GM12878 (cell line): ENCODE results near the gene KRT7. TPM values are rescaled to one million over a fixed set of nuclear protein-coding genes. Genes with fewer than 3 reads are reported as not detected.

Source experiments
- ATAC-seq: fragments of 200-7000 bp; cut with Tn5 transposase; 3 replicates; pipeline ENCODE4 v1.9.1; 2020; ENCODE audit warnings: mild to moderate bottlenecking, moderate library complexity
- BruUV-seq: library from RNA; stranded (reverse); fragments of 400-500 nt; replicated peaks from 2 replicates; lab custom pipeline; 2021; lab: Mats Ljungman, UMichigan
- CTCF ChIA-PET: fragments of 300-600 bp; sonication (Branson Sonifier 250); formaldehyde crosslinking; extraction: SDS; loops from one replicate; lab custom pipeline; 2021; ENCODE audit warnings: inconsistent platforms; lab: Yijun Ruan, JAX
- POLR2A ChIA-PET: fragments of 350-600 bp; formaldehyde crosslinking; extraction: SDS; loops from one replicate; lab custom pipeline; 2021; ENCODE audit warnings: inconsistent platforms; lab: Charles Lee
- RAD21 ChIA-PET: fragments of 300-600 bp; sonication (Branson Sonifier 250); formaldehyde crosslinking; loops from one replicate; lab custom pipeline; 2023; ENCODE audit warnings: antibody characterized with exemption; ENCODE audit not compliant: unreplicated experiment; lab: Charles Lee
- SMC1A ChIA-PET: fragments of 300-600 bp; sonication (Branson Sonifier 250); formaldehyde crosslinking; loops from one replicate; lab custom pipeline; 2023; ENCODE audit not compliant: unreplicated experiment, uncharacterized antibody; lab: Charles Lee
- DNase-seq: peaks from one replicate; pipeline ENCODE4 v3.0.0-alpha.2; 2011; ENCODE audit warnings: low read depth, low spot score
- FAIRE-seq: peaks from 3 replicates; lab custom pipeline; 2011; peaks lifted over from hg19 to GRCh38; lab: Jason Lieb, UNC
- H2AFZ ChIP-seq: 2 replicates; pipeline ENCODE4 v1.6.0; 2011; ENCODE audit warnings: low read depth, low read length, control low read depth; ENCODE audit not compliant: control insufficient read depth
- H3K27ac ChIP-seq: 2 replicates; pipeline ENCODE4 v1.5.1; 2011; ENCODE audit warnings: control low read depth; ENCODE audit not compliant: control insufficient read depth, insufficient read depth
- H3K27me3 ChIP-seq, 2 experiments: replicated peaks in 1 of 2; 2 replicates each; pipeline versions ENCODE4 v1.6.0 to v1.6.1; 2011; ENCODE audit warnings: low read length in 1 of 2; ENCODE audit not compliant: control insufficient read depth in 2 of 2, insufficient read depth in 2 of 2
- H3K36me3 ChIP-seq, 2 experiments: 2 replicates each; pipeline ENCODE4 v1.5.1; 2011; ENCODE audit warnings: low read length in 1 of 2; ENCODE audit not compliant: control insufficient read depth in 2 of 2, insufficient read depth in 2 of 2
- H3K4me1 ChIP-seq: 2 replicates; pipeline ENCODE4 v1.6.1; 2011; ENCODE audit warnings: mild to moderate bottlenecking, low read length, moderate library complexity, mixed read lengths; ENCODE audit not compliant: control insufficient read depth, insufficient read depth
- H3K4me2 ChIP-seq: 2 replicates; pipeline ENCODE4 v1.6.0; 2011; ENCODE audit warnings: control low read depth; ENCODE audit not compliant: control insufficient read depth, insufficient read depth
- H3K4me3 ChIP-seq: fragments of 200-600 bp; sonication (generic); 2 replicates; pipeline ENCODE4 v1.5.1; 2016
- H3K79me2 ChIP-seq: 2 replicates; pipeline ENCODE4 v1.6.0; 2011; ENCODE audit warnings: low read length; ENCODE audit not compliant: control insufficient read depth, insufficient read depth
- H3K9ac ChIP-seq: 2 replicates; pipeline ENCODE4 v1.8.0; 2011; ENCODE audit warnings: low read length, control low read depth, mixed read lengths; ENCODE audit not compliant: control insufficient read depth, insufficient read depth
- H3K9me3 ChIP-seq: replicated peaks from 3 replicates; pipeline ENCODE4 v1.5.1; 2011; ENCODE audit warnings: mild to moderate bottlenecking, low read length; ENCODE audit not compliant: control insufficient read depth, insufficient read depth
- H4K20me1 ChIP-seq: 2 replicates; pipeline ENCODE4 v1.6.0; 2011; ENCODE audit not compliant: control insufficient read depth, insufficient read depth
- ATF7 ChIP-seq: fragments of 450-650 bp; IDR thresholded peaks from 2 replicates; pipeline ENCODE4 v1.6.1; 2016; ENCODE audit warnings: low read depth, mild to moderate bottlenecking
- NBN ChIP-seq: fragments of 450-650 bp; IDR thresholded peaks from 2 replicates; pipeline ENCODE4 v1.6.1; 2016
- NFIC ChIP-seq: IDR thresholded peaks from 2 replicates; pipeline ENCODE4 v1.6.1; 2012; ENCODE audit warnings: low read depth, mild to moderate bottlenecking, inconsistent platforms, low read length, moderate library complexity
- NFYA ChIP-seq: IDR thresholded peaks from 2 replicates; pipeline ENCODE4 v1.6.1; 2011; ENCODE audit warnings: low read depth, mild to moderate bottlenecking, low read length, improper control_type of control experiment, borderline replicate concordance
- NR2C2 ChIP-seq: IDR thresholded peaks from 2 replicates; pipeline ENCODE4 v1.6.1; 2011; ENCODE audit warnings: borderline replicate concordance, low read depth; ENCODE audit not compliant: control insufficient read depth, insufficient read length
- SIX5 ChIP-seq: IDR thresholded peaks from 2 replicates; pipeline ENCODE4 v1.6.1; 2011; ENCODE audit warnings: mild to moderate bottlenecking, low read depth, low read length, moderate library complexity; ENCODE audit not compliant: severe bottlenecking
- SUZ12 ChIP-seq: fragments of 200-600 bp; sonication (generic); IDR thresholded peaks from one replicate; pipeline ENCODE4 v1.6.1; 2018; ENCODE audit warnings: antibody characterized with exemption, mild to moderate bottlenecking; ENCODE audit not compliant: unreplicated experiment
- WGBS: methylation state at CpG from one replicate; pipeline ENCODE4 v1.1.6; 2016; ENCODE audit warnings: low lambda C conversion rate; ENCODE audit not compliant: insufficient replicate concordance, insufficient coverage; ENCODE audit errors: missing lambda C conversion rate; 5-methylcytosine and 5-hydroxymethylcytosine counted together
- in situ Hi-C: fragments of 300-500 bp; cut with MboI; formaldehyde crosslinking; loops from 9 replicates; pipeline ENCODE4 v1.14.3; 2018; ENCODE audit warnings: mixed read lengths
- intact Hi-C: fragments of 100-400 bp; cut with micrococcal nuclease; formaldehyde crosslinking; loops from one replicate; pipeline ENCODE4 v1.14.2; 2022; ENCODE audit not compliant: unreplicated experiment
- polyA plus RNA-seq, 11 experiments: library from polyadenylated mRNA; depleted of rRNA in 4 of 11; unstranded in 6 of 11; stranded (reverse) in 5 of 11; fragments of >200 nt; fragmentation: Nextera tagmentation in 4 of 11; fragmentation: Illumina TruSeq in 1 of 11; extraction: Ambion mirVana in 4 of 11; extraction: Trizol in 1 of 11; gene quantifications; 1 replicate in 1 of 11; 2 replicates in 10 of 11; pipeline versions ENCODE4 v1.2.1 to v1.2.3, GENCODE V29; 2011 to 2016; ENCODE audit warnings: inconsistent platforms in 2 of 11, missing spikeins in 2 of 11, low read depth in 1 of 11
- total RNA-seq, 4 experiments: library from RNA; depleted of rRNA in 3 of 4; stranded (reverse); fragments of >200 nt in 3 of 4; fragmentation: Illumina TruSeq in 1 of 4; extraction: Trizol in 1 of 4; gene quantifications; 2 replicates each; pipeline versions ENCODE4 v1.2.1 to v1.2.3, GENCODE V29; 2013 to 2021
- TF ChIP-seq, protein P1 (sequence below): fragments of 450-650 bp; IDR thresholded peaks from 2 replicates; pipeline ENCODE4 v1.6.1; 2018; ENCODE audit warnings: borderline replicate concordance, mild to moderate bottlenecking; ENCODE audit not compliant: partially characterized antibody
- TF ChIP-seq, protein P2 (sequence below): IDR thresholded peaks from 2 replicates; pipeline ENCODE4 v1.6.1; 2012; ENCODE audit warnings: low read depth, low read length, improper control_type of control experiment

KRT7 gene
- total and polyA plus RNA-seq, 10 of the 15 experiments (the other 5 are each of a cell fraction or from before 2014, with no cell fraction given): 0.90 to 18.7 (median 4.8) TPM

GRCh38 chr12:52211716-52212585, 21.1 kb upstream of the KRT7 start:
- RAD21 ChIA-PET: interaction anchor here (1.7 kb wide), 1 partner anchor 67 kb away, joined by 5 read pairs; no protein-coding TSS in a partner anchor
- intact Hi-C loops: loop anchor here (2.0 to 10.0 kb wide), 2 partner anchors 55 to 113 kb away; partner anchors contain the start of gene KRT83

GRCh38 chr12:52212701-52213563, 20.1 kb upstream of the KRT7 start:
- ChIA-PET CTCF (interaction anchor here (0.7 to 3.9 kb wide), 10 partner anchors 9 to 96 kb away, joined by 3 to 27 read pairs (median 4); no protein-coding TSS in a partner anchor), SMC1A (interaction anchor here (0.7 to 1.5 kb wide), 3 partner anchors 9 to 59 kb away, joined by 3 read pairs; no protein-coding TSS in a partner anchor), RAD21 (interaction anchor here (1.7 kb wide), 1 partner anchor 66 kb away, joined by 5 read pairs; no protein-coding TSS in a partner anchor), POLR2A (no interaction called here)
- no peaks in the 10 kb centered on the region for H3K36me3 ChIP-seq
- H3K27ac ChIP-seq: no peak overlapping the region
- no peak for DNase-seq
- ATAC-seq: no peak
- H3K4me3 ChIP-seq: no peak overlapping the region
- FAIRE-seq: no peak
- peaks cover 0 to 6% of the 10 kb centered on the region in 2 experiments; a peak in 2 of 4 replicates for H3K27me3 ChIP-seq
- 35% methylated on average over 13 of the region's 13 CpGs for WGBS
- intact Hi-C loops (loop anchor here (2.0 to 10.0 kb wide), 2 partner anchors 56 to 112 kb away; partner anchors contain the start of gene KRT83), in situ Hi-C loops (no loop called here)
- H3K4me2 ChIP-seq: no peak overlapping the region
- no peaks in the 10 kb centered on the region for H3K9me3 ChIP-seq
- H3K9ac ChIP-seq: no peak overlapping the region
- no peaks in the 10 kb centered on the region for H3K79me2 ChIP-seq
- no peaks in the 10 kb centered on the region for H4K20me1 ChIP-seq
- no peak overlapping the region for H2AFZ ChIP-seq
- no peaks in the 10 kb centered on the region for H3K4me1 ChIP-seq
- no TSS peak for BruUV-seq
- TF ChIP-seq SIX5 (no peak), NR2C2 (no peak), SUZ12 (no peak), NBN (no peak), ATF7 (no peak), NFIC (no peak)
- TF ChIP-seq, protein P1, sequence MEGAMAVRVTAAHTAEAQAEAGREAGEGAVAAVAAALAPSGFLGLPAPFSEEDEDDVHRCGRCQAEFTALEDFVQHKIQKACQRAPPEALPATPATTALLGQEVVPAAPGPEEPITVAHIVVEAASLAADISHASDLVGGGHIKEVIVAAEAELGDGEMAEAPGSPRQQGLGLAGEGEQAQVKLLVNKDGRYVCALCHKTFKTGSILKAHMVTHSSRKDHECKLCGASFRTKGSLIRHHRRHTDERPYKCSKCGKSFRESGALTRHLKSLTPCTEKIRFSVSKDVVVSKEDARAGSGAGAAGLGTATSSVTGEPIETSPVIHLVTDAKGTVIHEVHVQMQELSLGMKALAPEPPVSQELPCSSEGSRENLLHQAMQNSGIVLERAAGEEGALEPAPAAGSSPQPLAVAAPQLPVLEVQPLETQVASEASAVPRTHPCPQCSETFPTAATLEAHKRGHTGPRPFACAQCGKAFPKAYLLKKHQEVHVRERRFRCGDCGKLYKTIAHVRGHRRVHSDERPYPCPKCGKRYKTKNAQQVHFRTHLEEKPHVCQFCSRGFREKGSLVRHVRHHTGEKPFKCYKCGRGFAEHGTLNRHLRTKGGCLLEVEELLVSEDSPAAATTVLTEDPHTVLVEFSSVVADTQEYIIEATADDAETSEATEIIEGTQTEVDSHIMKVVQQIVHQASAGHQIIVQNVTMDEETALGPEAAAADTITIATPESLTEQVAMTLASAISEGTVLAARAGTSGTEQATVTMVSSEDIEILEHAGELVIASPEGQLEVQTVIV: no peak
- TF ChIP-seq, protein P2, sequence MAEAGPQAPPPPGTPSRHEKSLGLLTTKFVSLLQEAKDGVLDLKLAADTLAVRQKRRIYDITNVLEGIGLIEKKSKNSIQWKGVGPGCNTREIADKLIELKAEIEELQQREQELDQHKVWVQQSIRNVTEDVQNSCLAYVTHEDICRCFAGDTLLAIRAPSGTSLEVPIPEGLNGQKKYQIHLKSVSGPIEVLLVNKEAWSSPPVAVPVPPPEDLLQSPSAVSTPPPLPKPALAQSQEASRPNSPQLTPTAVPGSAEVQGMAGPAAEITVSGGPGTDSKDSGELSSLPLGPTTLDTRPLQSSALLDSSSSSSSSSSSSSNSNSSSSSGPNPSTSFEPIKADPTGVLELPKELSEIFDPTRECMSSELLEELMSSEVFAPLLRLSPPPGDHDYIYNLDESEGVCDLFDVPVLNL: no peak

More at GRCh38 chr12:52211716-52212585, 21.1 kb upstream of the KRT7 start:
- no peaks in the 10 kb centered on the region for H3K36me3 ChIP-seq
- TF ChIP-seq ATF7: no peak
- no peak for TF ChIP-seq NFYA
- no peak overlapping the region for H2AFZ ChIP-seq
- no peaks in the 10 kb centered on the region for H4K20me1 ChIP-seq
- in situ Hi-C loops: no loop called here
- DNase-seq (no peak), FAIRE-seq (no peak), ATAC-seq (no peak)
- no peaks in the 10 kb centered on the region for H3K79me2 ChIP-seq
- no peaks in the 10 kb centered on the region for H3K9me3 ChIP-seq
- 23% methylated on average over 13 of the region's 13 CpGs for WGBS
- ChIA-PET CTCF (interaction anchor here (0.7 to 3.9 kb wide), 4 partner anchors 10 to 67 kb away, joined by 3 to 27 read pairs (median 5); no protein-coding TSS in a partner anchor), SMC1A (interaction anchor here (0.7 kb wide), 2 partner anchors 10 to 67 kb away, joined by 3 read pairs; no protein-coding TSS in a partner anchor), POLR2A (no interaction called here)
- no peak overlapping the region for H3K9ac ChIP-seq
- BruUV-seq: no TSS peak
- H3K4me1 ChIP-seq: no peaks in the 10 kb centered on the region
- no peak overlapping the region for H3K27ac ChIP-seq
- peaks cover 0 to 6% of the 10 kb centered on the region in 2 experiments; a peak in 2 of 4 replicates for H3K27me3 ChIP-seq
- no peak overlapping the region for H3K4me3 ChIP-seq
- H3K4me2 ChIP-seq: no peak overlapping the region
